HG02588 (cell line): ENCODE results near the gene QARS1.

Source experiments
- ATAC-seq: cut with Tn5 transposase; IDR thresholded peaks from one replicate; pipeline ENCODE4 v1.9.1; 2021; ENCODE audit warnings: mild to moderate bottlenecking, moderate library complexity; ENCODE audit not compliant: unreplicated experiment

Gene QARS1

DNA sequence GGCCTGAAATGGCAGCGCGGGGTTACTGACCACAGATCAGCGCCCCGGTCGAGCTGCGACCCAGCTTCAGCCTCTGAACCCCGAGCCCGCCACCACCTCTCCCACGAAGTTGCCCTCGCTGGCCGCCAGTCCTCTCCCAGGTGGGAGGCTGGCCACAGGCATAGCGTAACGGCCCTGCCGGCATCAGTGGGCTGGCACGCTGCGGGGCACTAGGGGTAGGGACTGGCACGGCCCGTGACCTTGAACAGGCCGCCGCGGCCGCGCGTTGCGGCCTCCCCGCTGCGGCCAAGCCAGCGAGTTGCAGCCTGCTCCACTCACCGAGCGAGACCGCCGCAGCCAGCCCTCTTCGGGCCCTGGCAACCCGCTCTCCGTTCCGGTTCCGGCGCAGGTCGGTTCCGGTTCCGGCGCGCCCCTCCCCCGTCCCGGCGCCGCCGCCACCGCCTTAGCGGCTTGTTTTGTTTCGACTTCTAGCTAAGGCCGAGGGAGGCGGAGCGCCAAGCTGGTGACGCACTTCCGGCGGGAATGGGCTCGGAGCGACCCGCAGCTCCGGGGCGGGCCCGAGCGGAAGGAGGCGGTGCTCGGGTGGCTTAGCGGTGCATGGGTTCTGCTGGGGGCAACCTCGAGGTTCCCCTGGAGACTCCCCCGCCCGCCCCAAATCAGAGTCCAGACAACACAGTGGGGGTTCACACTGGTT is 16.0 kb upstream of the QARS1 start, which contains the start of gene USP19:
TSS of gene USP19 (minus strand) at position 386 of the 694 bp plus-strand sequence. CDS start 1,678 bp downstream, outside the sequence.
- peak; percentile 91 for ATAC-seq

- ATAC-seq: no peak
These were observed 15.5 kb upstream of the QARS1 start for GRCh38 chr3:49120096-49120437.

DNA sequence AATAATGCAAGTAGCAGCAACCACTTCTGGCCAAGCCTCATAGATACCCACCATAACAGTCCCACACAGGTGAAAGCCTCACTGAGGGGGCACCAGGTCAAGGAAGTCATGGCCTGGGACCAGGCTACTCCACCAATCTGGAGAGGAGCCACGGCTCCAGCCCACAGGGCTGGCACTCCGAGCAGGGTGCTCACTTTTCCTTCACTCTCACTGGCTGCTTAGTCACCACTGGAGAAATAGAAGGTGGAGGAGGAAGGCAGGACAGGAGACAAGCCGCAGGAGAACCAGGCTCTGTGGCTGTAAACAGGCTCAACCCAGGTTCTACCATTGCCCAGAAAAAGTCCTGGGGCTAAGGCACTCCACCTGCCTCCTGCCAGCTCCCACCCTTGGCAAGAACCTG is 14.9 kb upstream of the QARS1 start:
- ATAC-seq: no peak

DNA sequence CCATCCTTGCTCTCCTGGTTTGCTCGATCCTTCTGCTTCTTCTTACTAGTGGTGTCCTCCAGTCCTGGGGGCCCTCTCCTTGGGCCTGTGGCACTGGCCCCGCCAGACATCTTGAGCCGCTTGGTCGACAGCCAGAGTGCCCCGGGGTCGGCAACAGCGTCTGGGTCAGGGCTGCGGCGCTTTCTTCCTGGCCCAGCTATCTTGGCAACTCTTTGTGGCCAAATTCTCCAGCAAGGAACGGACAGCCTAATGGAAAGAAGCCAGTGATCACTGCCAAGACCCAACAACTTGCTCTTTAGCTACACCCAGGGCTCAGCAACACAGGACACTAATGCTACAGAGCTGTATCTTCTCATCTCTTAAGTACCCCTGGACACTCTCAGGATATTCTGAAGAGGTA is 14.5 kb upstream of the QARS1 start:
- no peak for ATAC-seq

GRCh38 chr3:49112262-49112661 is 7.7 kb upstream of the QARS1 start:
- ATAC-seq: no peak

- no peak for ATAC-seq
These were observed 6.8 kb upstream of the QARS1 start for GRCh38 chr3:49111347-49111746.

DNA sequence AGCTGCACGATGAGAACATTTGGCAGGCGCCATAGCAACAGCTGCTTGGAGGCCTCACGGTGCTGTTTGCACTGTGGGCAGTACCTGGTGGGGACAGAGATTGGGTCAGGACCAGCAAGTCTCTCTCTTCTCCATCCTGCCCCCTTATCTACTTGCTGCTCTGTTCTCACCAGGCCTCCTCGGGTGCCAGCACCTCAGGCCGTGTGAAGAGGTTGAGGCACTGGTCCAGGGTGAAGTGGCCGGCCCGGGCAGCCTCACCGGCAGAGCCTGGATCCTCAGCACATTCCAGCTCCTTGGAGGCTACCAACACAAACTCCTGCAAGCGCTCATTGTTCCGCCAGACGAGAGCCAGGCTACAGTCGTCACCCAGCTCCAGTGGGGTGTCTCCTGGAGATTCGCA is 6.2 kb upstream of the QARS1 start:
- no peak for ATAC-seq

DNA sequence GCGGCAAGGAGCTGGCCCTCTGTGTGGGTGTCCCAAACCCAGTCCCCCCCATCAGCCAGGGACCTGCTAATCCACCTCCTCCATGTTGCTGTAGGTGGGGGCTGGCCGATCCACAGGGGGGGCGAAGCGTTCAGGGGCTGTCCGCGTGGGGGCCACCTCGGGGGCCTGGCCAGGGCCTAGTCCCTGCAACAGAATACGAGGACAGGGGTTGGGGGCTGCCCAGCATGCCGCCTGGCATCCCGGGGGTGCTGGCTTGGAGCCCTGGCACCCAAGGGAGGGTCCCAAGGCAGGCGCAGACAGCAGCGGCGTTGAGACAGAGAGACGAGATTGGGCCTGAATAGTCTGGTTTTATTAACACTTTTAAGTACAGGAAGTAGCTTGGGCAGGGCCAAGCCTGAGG is 3.8 kb upstream of the QARS1 start:
- no peak for ATAC-seq

- no peak for ATAC-seq
These were observed 518 bp downstream of the QARS1 start for GRCh38 chr3:49104052-49104426.

DNA sequence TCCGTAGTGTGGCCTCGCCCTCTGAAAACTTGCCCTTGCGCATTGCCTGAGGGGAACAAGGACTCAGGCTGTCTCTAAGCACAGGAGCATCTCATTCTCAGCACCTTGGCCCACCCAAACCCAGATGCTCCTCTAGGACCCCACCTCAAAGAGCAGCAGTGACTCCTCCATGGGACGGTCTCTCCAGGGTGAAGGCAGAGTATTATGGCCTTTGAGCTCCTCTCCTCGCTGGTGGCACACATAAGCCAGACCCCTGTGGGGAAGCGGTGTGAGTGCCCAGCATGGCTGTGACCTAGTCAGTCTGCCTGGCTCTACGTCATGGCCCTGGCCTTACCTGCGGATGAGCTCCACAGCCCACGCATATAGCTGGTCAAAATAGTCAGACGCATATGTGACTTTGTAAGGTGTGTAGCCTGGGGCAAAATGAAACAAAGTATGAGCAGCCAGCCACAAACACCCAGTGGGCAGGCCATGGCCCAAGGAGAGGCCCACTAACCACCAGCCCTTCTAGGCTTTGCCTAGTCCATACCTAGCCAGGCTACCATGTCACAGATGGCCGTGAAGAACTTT is 4.4 kb downstream of the QARS1 start:
- ATAC-seq: no peak

GRCh38 chr3:49098910-49099630 is 5.5 kb downstream of the QARS1 start:
- ATAC-seq: no peak

GRCh38 chr3:49098429-49098828 is 6.1 kb downstream of the QARS1 start:
- no peak for ATAC-seq

- peak; percentile 68 for ATAC-seq
These were observed 10.4 kb downstream of the QARS1 start, which contains the start of gene QRICH1 for GRCh38 chr3:49093853-49094767. Gene QRICH1 (minus strand): TSS chr3:49094071. CDS start chr3:49077017, 17,054 bp downstream.

GRCh38 chr3:49092938-49093852 is 11.4 kb downstream of the QARS1 start:
- peak; percentile 41 for ATAC-seq

- ATAC-seq: no peak
These were observed 23.1 kb downstream of the QARS1 start for GRCh38 chr3:49081429-49081828.

DNA sequence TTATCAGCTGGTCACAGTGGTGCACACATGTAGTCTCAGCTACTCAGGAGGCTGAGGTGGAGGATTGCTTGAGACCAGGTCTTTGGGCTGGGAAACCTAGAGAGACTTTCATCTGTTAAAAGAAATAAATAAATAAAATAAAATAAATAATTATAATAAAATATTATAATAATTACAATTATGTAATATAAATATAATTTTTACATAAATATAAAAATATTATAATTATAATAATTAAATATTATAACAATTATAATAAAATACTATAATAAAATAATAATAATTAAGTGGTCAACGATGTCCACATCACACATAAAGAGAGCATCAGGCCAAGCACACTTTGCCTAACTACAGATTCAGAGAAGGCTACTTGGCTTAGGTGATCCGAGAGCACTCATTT is 25.3 kb downstream of the QARS1 start:
- ATAC-seq: no peak

DNA sequence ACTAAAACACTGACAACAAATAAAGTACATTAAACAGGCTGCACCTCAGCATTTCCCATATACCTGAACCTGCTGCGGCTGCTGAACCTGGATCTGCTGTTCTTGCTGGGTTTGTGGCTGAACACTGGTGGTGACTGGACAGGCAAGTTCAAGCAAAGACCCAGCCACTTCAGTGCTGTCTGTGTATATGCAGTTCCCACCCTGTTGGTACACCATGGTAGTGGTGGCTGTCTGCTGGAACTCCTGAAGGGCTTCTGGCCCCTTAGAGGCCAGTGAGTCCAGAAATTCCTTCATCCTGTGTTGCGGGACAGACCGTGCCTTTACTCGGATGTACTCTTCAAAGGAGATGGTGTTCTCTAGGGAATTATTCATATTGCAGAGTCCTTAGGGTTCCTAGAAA is 27.9 kb downstream of the QARS1 start:
- no peak for ATAC-seq

DNA sequence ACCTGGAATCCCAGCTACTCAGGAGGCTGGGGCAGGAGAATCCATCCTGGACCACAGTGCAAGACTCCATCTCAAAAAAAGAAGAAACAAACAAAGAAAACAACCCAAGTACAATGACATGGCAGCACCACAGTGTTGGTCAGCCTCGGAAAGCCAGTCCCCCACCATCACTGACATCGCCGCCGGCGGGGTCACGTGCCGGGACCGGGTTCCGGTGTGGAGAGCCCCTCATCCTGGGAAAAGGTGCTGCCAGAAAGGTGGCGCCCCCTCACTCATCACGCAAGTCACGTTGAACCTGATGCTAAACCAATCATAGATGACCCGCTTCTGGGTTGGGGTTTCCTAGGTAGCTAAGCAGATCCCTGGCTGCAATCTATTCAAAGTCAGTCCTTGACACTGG is 28.4 kb downstream of the QARS1 start:
- no peak for ATAC-seq

GRCh38 chr3:49058011-49058410 is 46.5 kb downstream of the QARS1 start:
- ATAC-seq: no peak

DNA sequence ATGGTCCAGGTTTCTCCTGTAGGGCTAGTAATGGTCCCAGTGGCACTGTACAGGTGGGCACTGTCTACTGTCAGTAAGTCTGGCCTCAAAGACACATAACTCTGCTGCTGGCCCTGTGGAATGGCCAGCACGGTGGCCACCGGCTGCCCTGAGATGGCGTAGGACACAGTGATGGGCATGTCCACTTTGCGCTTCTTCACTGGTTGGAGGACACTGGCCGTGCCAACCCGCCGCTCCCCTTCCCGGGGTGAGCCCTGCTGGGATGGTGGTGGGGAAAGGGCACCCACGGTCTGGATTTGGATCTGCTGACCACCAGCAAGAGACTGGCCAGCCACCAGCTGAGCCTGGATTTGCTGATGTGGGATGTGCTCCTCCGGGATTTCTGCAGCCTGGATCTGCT is 47.3 kb downstream of the QARS1 start:
- ATAC-seq: no peak
